IPS-11a (cell line): ENCODE data around the gene CARS1.
"Not testable (repeated sequence)": the region's sequence is repeated elsewhere in the genome, so short reads cannot be mapped to it uniquely, and the experiment has no call there.

Source experiments
- H3K4me3 ChIP-seq: one replicate; pipeline ENCODE4 v1.5.1; 2013; ENCODE audit warnings: low read depth, low read length, control low read depth

The CARS1 gene

DNA sequence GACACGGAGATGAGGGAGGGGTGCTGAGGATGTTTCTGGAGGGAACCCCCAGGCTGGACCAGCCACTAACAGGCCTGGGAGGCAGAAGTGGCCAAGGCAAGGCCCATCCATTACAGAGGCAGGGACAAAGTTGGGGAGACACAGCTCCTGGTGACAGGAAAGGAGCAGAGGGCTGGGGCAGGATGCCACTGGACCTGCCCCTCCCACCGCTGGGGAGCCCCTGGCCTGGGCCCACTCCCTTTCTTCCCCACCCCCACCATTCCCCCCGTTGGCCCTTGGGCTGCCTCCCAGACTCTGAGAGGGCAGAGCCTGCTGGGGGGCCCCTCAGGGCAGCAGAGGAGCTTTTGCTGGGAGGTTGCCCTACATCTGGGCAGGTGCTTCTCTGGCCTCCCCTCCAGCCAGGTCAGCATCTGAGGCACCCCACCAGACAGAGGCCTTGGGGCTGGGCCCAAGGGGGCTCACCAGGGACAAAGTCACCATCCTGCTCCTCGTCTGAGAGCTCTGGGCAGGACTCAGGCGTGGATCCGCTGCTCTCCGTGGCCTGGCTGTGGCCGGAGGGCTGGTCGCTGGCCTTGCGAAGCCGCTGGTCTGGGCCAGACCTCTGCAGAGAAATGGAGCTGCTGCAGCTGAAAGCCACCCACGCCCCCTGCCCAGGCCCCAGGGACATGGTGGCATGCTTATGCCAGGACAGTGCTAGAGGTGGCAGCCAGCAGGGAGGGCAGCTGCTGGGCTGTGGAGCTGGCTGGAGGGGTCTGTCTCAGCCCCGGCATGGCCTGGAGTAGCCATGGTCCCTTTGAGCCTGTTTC, 33.1 kb upstream of the CARS1 start:
- no peak overlapping the region for H3K4me3 ChIP-seq

DNA sequence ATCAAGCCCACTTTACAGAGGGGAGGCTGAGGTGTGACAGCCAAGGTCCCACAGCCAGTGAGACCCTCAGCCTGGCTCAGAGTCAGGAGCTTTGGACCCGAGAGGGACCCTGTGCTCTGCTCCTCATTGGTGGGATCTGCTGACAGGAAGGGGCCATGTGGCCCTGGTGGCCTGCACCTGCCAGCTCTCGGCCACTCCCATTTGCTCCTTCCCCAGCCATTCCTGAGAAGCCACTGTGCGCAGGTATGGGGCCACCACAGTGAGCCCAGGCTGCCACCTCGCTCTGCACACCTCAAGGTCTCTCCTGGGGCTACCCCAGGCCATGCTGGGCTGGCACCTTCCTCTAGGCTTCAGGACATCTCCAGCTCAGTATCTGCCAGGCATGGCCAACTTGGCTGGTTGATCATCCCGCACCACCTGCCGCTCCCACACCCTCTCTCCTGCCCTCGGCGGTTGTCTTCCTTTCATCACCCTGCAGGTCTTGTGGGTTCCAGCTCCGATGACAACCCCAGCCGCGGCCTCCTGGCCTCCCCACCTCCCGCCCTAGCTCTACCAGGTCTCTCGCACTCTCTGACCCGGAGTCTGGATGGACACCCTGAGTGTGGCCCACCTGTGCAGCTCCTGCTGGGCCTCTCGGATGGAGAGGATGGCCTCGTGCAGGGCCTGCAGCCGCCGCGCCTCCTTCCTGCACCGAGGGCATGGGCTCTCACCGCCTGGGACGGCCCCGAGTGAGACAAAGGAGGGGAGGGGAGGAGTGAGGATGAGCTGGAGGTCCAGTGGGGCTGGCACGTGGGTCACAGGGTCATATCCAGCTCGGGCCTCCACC, 32.2 kb upstream of the CARS1 start:
- H3K4me3 ChIP-seq: no peak overlapping the region

DNA sequence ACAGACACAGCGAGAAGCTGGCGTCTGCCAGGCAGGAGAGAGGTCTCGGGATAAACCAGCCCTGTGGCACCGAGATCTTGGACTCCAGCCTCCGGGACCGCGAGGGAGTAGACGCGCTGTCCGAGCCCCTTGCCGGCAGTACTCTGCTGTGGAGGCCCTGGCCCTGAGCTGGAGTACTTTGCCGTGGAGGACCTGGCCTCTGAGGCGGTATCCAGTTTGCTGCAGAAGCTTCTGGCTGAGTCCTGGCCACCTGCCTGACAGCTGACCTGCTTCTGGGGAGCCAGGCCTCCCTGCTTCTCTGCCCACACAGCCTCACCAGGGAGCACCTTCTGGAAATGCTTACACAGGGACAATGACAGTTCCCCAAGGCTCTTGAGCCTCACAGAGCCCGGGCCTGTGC, 31.6 kb upstream of the CARS1 start:
- H3K4me3 ChIP-seq: no peak overlapping the region

DNA sequence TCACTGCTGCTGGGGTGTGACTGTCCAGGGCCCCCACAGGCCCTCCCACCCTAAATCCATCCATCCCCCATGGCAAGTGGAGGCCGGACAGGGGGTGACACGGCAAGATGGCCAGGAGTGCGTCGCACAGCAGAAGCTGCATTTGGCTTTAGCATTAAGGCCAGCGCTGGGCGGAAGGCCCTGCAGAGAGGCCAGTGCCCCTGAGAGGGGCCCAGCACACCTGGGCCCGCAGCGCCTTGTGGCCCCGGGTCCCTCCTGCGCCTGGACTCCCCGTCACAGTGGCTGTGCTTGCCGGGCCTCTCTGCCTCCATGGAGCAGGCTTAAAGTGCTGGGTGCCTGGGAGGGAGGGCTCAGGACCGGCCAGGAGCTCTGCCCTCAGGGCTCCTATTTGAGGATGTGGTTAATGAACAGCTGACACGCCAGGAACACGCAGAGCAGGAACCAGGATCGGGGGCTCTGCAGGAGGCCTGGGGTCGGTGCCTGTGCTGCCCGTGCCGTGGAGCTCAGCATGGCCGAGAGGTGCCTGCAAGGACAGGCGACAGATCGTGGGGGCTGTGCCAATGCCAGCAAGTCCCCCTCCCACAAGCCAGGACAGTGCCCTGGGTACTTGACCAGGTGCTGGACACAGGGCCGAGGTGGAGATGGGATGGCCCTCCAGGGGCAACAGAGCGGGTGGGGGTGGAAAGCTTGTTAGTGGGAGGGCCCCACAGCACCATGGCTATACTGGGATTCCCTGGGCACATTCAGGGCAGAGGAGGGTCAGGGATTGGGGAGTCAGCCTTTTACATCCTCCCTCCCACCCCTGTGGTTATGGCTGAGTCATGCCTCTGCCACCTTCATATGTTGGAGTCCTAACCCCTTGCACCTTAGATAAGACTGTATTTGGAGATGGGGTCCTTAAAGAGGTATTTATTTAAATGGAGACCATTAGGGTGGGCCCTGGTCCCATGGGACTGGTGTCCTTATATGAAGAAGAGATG, 30.9 kb upstream of the CARS1 start:
- H3K4me3 ChIP-seq: no peak overlapping the region

DNA sequence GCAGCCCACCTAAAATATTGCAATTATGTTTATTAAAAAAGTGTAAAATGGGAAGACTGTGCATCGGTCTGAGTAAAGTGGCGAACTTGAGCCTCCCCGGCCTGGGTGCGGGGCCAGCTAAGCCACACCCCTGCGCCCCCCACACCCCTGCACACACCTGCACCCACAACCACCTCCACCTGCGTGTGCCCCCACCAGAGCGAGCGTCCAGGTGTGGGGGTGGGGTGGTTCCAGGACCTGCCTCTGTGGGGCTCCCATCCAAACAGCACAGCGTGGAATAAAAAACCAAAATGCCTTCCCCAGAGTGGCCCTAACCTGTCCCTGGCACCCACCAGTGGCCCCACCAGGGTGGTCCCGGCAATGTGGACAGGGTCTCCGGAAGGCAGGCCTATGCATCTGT, 30.1 kb upstream of the CARS1 start:
- H3K4me3 ChIP-seq: no peak overlapping the region

DNA sequence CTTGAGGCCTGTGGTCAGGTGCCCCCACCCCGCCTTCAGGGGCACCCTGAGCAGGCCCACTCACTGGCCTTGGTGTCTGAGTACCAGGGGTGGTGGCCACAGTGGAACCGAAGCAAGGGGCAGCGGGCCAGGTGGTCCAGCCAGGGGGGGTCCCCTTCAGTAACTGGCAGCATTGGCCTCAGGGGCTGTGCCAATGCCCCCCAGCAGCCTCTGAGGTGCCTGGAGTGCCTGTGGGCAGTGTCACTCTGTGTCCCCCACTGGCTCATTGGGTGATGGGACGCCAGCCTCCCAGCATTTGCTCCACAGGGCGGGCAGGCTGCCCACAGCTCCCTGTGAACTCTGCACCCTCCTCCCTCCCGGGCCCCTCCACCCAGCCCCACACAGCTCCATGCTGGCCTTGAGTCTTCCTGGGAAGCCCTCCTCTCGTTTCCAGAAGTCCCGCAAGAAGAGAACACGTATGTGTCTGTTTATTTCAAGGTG, 29.5 kb upstream of the CARS1 start:
- H3K4me3 ChIP-seq: no peak overlapping the region

DNA sequence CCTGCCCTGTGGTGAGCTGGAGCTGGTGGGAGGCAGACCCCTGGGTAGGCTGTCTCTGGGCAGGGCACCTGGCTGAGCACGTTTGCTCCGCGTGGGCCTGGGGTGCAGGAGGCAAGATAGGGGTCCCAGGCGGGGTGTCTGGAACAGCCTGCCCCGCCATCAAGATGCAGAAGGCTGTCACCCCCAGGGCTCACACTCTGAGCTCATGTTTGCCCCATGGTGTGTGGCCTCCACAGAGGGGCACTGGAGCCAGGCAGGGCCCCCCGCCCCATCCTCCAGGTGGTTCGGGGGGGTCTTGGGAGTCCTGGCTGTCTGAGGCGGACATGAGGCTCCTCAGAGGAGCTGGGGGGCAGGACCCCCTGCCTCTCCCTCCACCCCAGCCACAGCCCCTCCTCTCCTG, 28.9 kb upstream of the CARS1 start:
- H3K4me3 ChIP-seq: no peak overlapping the region

DNA sequence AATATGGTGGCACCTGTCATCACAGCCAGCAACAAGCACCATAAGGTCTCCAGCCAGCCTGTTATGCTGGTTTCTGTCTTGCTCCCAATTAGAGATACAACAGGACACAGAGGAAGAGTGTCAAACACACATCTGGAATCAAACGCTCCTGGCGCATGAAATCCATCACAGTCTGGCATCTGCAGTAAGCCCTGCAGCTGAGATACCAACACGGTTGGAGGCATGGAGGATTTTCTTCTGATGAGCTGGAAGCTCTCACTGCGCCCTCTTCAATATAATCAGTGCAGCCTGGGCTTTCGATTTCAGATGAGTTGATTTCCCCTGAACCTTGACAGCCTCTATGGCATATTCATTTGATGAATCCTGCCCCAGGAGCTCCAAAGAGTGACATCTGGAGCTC, 27.8 kb upstream of the CARS1 start:
- H3K4me3 ChIP-seq: no peak overlapping the region

DNA sequence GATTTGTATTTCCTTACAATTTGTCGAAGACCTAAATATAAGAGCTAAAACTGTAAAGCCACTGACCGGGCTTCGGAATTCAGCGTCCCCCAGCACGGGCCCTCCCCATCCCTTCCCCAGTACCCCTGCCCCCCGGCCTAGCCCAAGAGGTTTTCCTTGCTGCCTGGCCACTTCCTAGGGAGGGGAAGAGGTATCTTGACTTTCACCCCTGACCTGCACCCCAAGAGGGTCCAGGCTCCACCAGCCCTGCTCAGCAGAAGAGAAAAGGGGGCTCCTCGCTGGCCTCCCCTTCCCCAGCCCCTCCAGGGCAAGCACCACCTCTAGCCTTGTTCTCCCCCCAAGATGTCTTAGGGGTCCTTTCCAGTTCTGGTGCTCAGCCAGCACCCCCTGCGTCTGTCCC, 26.1 kb upstream of the CARS1 start:
- no peak overlapping the region for H3K4me3 ChIP-seq

DNA sequence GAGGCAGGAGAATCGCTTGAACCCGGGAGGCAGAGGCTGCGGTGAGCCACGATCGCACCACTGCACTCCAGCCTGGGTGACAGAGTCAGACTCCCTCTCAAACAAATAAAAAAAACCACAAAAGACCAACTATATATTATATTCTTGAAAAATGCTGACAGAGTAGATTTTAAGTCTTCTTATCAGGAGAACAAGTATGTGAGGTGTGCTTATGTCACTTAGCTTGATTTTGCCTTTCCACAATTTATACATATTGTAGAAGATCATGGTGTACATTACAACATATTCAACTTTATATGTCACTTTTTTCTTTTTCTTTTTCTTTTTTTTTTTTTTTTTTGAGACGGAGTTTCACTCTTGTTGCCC, 24.1 kb upstream of the CARS1 start:
- no peak overlapping the region for H3K4me3 ChIP-seq

DNA sequence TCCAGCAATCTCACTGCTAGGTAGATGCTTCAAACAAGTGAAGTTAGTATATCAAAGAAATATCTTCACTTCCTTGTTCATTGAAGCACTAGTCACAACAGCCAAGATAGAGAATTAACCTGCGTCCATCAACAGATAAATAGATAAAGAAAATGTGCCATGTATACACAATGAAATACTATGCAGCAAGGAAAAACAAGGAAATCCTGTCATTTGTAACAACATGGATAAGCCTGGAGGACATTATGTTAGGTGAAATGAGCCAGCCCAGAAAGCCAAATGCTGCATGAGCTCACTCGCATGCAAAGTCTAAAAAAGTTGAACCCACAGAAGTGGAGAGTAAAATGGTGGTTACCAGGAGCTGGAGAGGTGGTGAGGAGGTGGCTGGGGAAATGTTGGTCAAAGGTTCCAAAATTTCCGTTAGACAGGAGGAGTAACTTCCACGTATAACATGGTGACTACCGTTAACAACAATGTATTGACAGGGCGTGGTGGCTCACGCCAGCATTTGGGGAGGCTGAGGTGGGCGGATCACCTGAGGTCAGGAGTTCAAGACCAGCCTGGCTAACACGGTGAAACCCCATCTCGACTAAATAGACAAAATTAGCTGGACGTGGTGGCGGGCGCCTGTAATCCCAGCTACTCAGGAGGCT, 23.6 kb upstream of the CARS1 start:
- H3K4me3 ChIP-seq: no peak overlapping the region

DNA sequence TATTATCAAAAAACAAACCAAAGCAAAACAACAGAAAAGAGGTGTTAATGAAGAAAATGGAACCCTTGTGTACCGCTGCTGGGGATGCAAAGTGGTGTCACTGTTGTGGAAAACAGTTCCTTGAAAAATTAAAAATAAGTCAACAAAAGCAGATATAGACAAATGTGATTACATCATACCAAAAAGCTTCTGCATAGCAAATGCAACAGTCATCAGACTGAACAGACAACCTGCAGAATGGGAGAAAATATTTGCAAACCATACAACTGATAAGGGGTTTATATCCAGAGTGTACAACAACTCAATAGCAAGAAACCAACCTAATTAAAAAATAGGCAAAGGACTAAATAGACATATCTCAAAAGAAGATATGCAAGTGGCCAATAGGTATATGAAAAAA, 22.9 kb upstream of the CARS1 start:
- H3K4me3 ChIP-seq: no peak overlapping the region

DNA sequence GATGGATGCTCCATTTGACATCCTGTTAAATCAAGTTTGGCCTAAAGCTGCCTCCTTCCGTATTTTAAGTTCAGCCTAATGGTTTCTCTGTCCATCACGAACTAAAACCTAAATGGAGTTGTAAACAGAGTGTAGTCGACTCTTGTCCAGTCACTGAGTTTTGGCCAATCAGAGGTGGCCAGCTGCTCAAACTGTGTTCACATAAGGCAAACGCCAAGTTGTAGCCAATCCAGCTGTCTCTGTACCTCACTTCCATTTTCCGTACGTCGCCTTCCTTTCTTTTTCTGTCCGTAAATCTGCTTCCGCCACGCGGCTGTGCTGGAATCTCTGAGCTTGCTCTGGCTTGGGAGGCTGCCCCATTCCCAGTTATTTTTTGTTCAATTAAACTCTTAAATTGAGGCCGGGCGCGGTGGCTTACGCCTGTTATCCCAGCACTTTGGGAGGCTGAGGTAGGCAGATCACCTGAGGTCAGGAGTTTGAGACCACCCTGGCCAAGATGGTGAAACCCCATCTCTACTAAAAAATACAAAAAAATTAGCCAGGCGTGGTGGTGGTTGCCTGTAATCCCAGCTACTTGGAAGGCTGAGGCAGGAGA, 20.7 kb upstream of the CARS1 start:
- H3K4me3 ChIP-seq: no peak overlapping the region

DNA sequence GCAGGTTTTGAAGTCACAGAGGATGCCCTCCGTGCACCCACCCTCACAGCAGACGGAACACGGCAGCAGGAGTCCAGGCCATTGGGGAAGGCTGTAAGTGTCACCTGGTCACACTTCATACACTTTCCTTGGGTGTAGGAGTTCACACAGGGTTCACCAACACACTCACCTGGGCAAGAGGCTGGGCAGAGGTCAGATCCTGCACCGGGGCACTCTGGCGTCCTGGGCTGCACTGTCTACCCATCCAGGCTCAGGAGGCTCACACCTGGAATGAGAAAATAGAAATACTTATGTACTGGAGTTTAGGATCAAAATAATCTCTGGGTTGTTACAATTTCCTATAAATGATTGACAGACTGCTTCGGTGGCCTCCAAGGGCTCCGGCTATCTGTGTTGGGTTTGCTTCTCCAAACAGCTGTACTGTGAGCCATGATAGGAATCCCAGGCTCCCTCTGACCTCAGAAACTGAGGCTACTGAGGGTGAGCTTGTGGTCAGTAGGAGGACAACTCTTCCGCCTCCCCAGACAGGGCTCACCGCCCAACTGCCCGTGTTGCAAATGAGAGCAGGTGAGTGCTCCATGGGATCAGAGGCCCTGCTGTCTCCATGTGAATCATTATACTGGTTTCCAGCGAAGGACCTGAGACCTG, 20.1 kb upstream of the CARS1 start:
- H3K4me3 ChIP-seq: no peak overlapping the region

DNA sequence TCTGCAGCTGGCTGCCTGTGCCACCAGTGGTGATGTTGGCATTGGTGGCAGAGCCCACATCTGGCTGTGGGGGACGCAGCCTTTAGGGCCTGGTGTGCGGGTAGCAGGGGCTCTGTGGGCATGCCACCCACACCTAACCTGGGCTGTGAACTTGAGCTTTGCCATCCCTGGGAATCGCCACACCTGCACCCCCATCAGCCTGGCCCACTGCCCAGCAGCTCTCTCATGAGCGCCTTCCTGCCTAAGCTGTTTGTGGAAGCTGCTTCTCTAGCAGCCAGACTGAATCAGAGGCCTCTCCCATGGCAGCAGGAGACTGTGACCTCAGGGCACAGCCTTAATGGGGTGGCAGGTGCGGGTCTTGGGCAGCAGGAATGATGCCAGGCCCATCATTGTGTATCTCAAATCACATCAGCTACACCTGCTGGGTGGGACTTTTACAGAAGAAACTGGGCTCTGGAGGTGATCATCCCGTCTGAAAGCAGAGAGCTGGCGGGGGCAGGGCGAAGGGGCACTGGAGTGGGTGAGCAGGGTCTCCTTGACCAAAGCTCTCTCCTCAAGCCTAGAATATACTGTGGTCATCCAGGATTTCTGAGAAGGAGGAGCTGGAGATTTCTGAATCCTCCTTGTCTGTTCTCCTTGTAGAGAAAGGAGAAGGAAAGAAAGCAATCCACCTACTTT, 17.8 kb upstream of the CARS1 start:
- no peak overlapping the region for H3K4me3 ChIP-seq

DNA sequence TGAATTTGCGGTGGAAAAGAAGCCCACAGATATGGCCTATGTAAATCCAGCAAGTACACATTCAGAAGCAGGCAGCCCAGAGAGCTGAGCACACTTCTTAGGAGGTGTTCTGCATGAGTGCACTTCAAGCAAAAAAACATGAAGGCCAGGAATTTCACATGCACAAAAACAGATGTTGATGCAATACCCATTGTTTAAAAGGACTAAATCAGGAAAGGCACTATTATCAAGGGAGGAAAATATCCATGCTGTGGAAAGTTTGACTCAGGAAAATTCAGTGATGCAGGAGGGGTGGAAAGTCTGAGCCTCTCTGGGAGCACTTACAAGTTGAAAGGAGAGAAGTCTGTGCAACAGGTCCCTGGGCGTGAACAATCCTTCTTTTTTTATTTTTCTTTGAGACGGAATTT, 15.8 kb upstream of the CARS1 start:
- H3K4me3 ChIP-seq: no peak overlapping the region

DNA sequence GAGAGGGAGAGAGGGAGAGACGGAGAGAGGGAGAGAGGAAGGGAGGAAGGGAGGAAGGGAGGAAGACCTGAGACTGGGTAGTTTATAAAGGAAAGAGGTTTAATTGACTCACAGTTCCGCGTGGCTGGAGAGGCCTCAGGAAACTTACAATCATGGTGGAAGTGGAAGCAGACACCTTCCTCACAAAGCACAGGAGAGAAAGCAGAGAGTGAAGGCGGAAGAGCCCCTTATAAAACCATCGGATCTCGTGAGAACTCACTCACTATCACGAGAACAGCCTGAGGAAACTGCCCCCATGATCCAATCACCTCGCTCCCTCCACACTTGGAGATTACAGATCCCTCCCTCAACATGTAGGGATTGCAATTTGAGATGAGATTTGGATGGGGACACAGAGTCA, 12.2 kb upstream of the CARS1 start:
- H3K4me3 ChIP-seq: no peak overlapping the region

DNA sequence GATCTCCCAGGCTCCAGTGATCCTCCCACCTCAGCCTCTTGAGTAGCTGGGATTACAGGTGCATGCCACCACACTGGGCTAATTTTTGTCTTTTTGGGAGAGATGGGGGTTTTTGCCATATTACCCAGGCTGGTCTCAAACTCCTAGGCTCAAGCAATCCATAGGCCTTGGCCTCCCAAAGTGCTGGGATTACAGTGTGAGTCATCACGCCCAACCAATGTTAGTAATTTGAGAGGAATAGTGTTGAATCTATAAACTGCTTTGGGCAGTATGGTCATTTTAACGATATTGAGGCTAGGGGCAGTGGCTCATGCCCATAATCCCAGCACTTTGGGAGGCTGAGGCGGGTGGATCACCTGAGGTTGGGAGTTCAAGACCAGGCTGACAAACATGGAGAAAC, 9.1 kb upstream of the CARS1 start:
- not testable (repeated sequence) for H3K4me3 ChIP-seq

DNA sequence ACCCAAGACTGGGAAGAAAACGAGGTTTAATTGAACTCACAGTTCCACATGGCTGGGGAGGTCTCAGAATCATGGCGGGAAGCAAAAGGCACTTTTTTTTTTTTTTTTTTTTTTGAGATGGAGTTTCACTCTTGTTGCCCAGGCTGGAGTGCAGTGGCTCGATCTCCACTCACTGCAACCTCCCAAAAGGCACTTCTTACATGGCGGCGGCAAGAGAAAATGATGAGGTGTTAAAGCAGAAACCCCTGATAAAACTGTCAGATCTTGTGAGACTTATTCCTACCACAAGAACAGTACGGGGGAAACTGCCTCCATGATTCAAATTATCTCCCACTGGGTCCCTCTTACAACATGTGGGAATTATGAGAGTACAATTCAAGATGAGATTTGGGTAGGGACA, 7.5 kb upstream of the CARS1 start:
- not testable (repeated sequence) for H3K4me3 ChIP-seq
